ENCODE measurements around the gene PIAS1.
"Not testable (repeated sequence)": the region's sequence is repeated elsewhere in the genome, so short reads cannot be mapped to it uniquely, and the experiment has no call there.

PIAS1 gene

GRCh38 chr15:68053701-68054627 is at the start of gene PIAS1:
Gene PIAS1 (plus strand): TSS chr15:68054315. CDS start chr15:68054327, 12 bp downstream.
- no peak for TF ChIP-seq CTCF (IDR thresholded peaks at IDR 0.05; ENCODE audit: poor library complexity, severe bottlenecking)
- peaks cover 22% of the 10 kb centered on the region for H3K4me1 ChIP-seq (ENCODE audit: insufficient read depth, poor library complexity, severe bottlenecking)
- peak within 1 kb of the TSS; percentile 60 for H3K27ac ChIP-seq (ENCODE audit: poor library complexity, severe bottlenecking)
- H3K9me3 ChIP-seq (ENCODE audit: severe bottlenecking), result no peaks in the 10 kb centered on the region
- H3K36me3 ChIP-seq (ENCODE audit: low read depth), result no peaks in the 10 kb centered on the region
- H3K27me3 ChIP-seq (ENCODE audit: insufficient read depth, poor library complexity, severe bottlenecking), result no peaks in the 10 kb centered on the region
- ATAC-seq (ENCODE audit: low read depth) (peak; percentile 86), DNase-seq (ENCODE audit: low spot score) (peak; percentile 97)
- peak within 1 kb of the TSS; percentile 94 for H3K4me3 ChIP-seq (ENCODE audit: severe bottlenecking)

- not testable (repeated sequence) for H3K4me1 ChIP-seq (ENCODE audit: insufficient read depth, poor library complexity, severe bottlenecking); DNase-seq (ENCODE audit: low spot score); ATAC-seq (ENCODE audit: low read depth); H3K9me3 ChIP-seq (ENCODE audit: severe bottlenecking); H3K4me3 ChIP-seq (ENCODE audit: severe bottlenecking); H3K36me3 ChIP-seq (ENCODE audit: low read depth); H3K27ac ChIP-seq (ENCODE audit: poor library complexity, severe bottlenecking); H3K27me3 ChIP-seq (ENCODE audit: insufficient read depth, poor library complexity, severe bottlenecking)
Observed at GRCh38 chr15:68007642-68008041, 46.5 kb upstream of the PIAS1 start.

DNA sequence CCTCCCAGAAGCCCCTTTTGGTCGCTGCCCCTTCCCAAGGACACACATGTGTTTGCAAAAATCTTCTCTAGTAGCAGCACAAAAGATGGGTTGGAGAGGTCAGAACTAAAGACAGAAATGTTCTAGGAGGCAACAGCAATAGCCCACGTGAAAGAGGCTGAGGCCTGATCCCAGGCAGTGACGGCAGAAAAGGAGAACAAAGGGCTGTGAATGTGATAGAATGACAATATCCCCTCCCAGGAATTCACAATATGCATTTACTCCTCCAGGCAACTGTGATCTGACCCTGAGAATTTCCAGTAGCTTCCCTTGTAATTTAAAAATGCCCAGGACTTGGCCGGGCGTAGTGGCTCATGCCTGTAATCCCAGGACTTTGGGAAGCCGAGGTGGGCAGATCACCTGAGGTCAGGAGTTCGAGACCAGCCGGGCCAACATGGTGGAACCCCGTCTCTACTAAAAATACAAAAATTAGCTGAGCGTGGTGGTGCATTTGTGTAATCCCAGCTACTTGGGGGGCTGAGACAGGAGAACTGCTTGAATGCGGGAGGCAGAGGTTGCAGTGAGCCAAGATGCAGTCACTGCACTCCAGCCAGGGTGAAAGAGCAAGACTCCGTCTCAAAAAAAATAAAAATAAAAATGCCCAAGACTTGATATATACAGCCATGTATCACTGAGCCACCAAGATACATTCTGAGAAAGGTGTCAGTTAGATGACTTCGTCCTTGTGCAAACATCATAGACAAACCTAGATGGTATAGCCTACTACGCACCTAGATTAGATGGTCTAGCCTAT is 43.6 kb upstream of the PIAS1 start:
- ATAC-seq (ENCODE audit: low read depth), result no peak
- H3K4me1 ChIP-seq (ENCODE audit: insufficient read depth, poor library complexity, severe bottlenecking), result no peaks in the 10 kb centered on the region
- DNase-seq (ENCODE audit: low spot score), result no peak
- no peaks in the 10 kb centered on the region for H3K9me3 ChIP-seq (ENCODE audit: severe bottlenecking)
- H3K36me3 ChIP-seq (ENCODE audit: low read depth), result no peaks in the 10 kb centered on the region
- TF ChIP-seq CTCF (IDR thresholded peaks at IDR 0.05; ENCODE audit: poor library complexity, severe bottlenecking), result no peak
- H3K27me3 ChIP-seq (ENCODE audit: insufficient read depth, poor library complexity, severe bottlenecking), result no peaks in the 10 kb centered on the region
- H3K27ac ChIP-seq (ENCODE audit: poor library complexity, severe bottlenecking), result no peak overlapping the region
- H3K4me3 ChIP-seq (ENCODE audit: severe bottlenecking), result no peak overlapping the region

- Histone ChIP-seq H3K9me3 (ENCODE audit: severe bottlenecking) (no peaks in the 10 kb centered on the region), H3K27ac (ENCODE audit: poor library complexity, severe bottlenecking) (no peak overlapping the region), H3K27me3 (ENCODE audit: insufficient read depth, poor library complexity, severe bottlenecking) (no peaks in the 10 kb centered on the region), H3K4me1 (ENCODE audit: insufficient read depth, poor library complexity, severe bottlenecking) (no peaks in the 10 kb centered on the region), H3K4me3 (ENCODE audit: severe bottlenecking) (no peak overlapping the region), H3K36me3 (ENCODE audit: low read depth) (no peaks in the 10 kb centered on the region)
- TF ChIP-seq CTCF (IDR thresholded peaks at IDR 0.05; ENCODE audit: poor library complexity, severe bottlenecking), result no peak
- DNase-seq (ENCODE audit: low spot score) (no peak), ATAC-seq (ENCODE audit: low read depth) (no peak)
Observed at GRCh38 chr15:68012911-68013310, 41.2 kb upstream of the PIAS1 start.

- no peaks in the 10 kb centered on the region for H3K4me1 ChIP-seq (ENCODE audit: insufficient read depth, poor library complexity, severe bottlenecking)
- H3K4me3 ChIP-seq (ENCODE audit: severe bottlenecking), result no peak overlapping the region
- H3K36me3 ChIP-seq (ENCODE audit: low read depth), result no peaks in the 10 kb centered on the region
- ATAC-seq (ENCODE audit: low read depth) (peak; percentile 37; the same call in 1 of the 3 replicates), DNase-seq (ENCODE audit: low spot score) (no peak)
- H3K27me3 ChIP-seq (ENCODE audit: insufficient read depth, poor library complexity, severe bottlenecking), result no peaks in the 10 kb centered on the region
- no peak for TF ChIP-seq CTCF (IDR thresholded peaks at IDR 0.05; ENCODE audit: poor library complexity, severe bottlenecking)
- no peak overlapping the region for H3K27ac ChIP-seq (ENCODE audit: poor library complexity, severe bottlenecking)
- H3K9me3 ChIP-seq (ENCODE audit: severe bottlenecking), result no peaks in the 10 kb centered on the region
Observed at GRCh38 chr15:68014219-68014618, 39.9 kb upstream of the PIAS1 start.

Measured in RWPE2 (cell line).